OCI-M2 (cell line): ENCODE data around the gene ENTPD6.
"Not testable (repeated sequence)": the region's sequence is repeated elsewhere in the genome, so short reads cannot be mapped to it uniquely, and the experiment has no call there.

Experiments used
- DNase-seq: peaks from one replicate; lab custom pipeline; 2025; ENCODE audit not compliant: unreplicated experiment; lab: John Stamatoyannopoulos, UW

ENTPD6 gene

DNA sequence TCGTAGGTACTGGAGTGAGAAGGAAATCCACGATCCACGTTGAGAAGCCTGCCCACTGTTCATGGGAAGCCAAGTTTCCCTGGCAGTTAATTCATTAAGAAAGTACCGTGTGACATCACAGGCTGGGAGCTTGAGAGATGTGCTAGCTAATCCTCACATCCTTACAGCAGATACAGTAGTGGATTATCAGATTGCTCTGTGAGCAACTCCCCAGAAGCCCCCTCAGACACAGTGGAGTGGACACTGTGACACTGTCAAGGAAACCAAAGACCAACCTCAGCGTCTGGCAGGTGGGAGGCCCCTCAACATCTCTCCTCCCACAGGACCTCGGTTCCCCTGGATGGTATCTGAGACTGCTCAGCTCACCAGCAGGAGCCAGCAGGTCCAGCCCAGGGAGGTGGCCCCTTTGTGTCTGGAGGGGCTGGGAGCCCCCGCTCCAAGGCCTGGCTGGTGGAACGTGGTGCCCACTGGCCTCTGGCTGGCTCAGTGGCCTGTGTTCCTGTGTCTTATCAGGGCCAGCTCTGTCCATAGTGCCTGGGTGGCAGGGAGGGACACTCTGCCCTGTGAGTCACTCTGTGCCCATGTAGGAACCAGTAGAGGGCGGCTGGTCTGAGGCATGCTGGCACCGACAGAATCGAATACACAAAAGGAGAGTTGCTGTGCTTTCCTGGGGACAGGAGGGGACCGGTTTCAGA, 59.6 kb downstream of the ENTPD6 start:
- DNase-seq: no peak

DNA sequence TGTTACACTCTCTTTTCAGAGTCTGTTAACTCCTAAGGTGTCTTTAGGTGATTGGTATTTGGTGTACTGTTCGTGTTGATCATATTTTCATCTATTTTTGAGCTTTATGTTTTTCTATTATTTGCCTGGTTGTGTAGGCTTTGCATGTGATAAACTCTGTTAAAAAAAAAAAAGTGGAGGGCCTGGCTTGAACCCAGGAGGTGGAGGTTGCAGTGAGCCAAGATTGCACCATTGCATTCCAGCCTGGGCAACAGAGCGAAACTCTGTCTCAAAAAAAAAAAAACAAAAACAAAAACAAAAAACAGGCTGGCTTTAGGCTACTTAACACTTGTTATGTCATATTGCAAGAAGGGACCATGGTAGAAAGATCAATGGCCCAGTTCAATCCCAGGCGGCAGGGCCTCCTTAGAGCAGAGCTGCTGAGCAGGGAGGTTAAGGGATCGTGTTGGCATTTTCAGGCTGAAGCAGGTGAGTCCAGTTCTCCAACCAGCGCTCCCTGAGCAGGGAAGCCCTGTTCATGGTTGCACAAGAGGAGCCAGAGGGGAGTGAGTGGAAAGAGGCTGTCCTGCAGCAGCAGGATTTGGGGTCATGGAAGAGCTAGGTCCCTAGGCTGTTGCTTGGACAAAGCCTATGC, 60.8 kb downstream of the ENTPD6 start:
- no peak for DNase-seq

DNA sequence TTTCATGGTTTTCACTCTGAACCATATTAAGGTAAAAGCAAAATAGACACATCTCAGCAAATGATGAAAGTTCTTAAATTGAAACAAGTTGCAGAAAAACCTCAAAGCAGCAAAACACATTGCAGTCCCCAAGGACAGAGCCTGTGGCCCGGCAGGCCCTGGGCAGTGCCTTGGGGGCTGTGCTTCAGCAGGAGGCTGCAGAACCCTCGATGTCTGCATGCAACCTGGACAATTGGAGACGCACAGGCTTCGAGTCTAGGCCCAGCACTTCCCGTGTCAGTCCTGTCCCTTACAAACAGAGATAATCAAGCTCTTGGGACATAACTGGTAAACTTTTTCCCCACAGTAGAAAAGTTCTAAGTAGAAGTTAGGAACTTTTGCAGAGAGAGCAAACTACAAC, 61.6 kb downstream of the ENTPD6 start:
- no peak for DNase-seq

- DNase-seq: no peak
Measured at GRCh38 chr20:25257756-25258475, 62.4 kb downstream of the ENTPD6 start.

DNA sequence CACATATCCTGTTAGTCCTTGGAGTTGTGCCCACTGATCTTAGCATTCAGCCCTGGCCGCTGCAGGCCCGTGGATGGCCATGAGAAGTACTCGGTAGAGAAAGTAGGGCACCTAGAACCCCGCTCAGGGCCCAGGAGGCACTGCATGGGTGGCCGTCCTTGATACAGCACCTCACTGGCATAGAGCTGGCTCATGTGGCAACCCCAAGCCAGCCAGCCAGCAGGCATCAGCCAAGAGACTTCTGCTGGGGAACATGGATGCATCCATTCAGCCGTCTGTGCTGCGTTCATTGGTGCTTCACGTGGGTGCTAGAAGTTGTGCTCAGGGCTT, 62.9 kb downstream of the ENTPD6 start:
- DNase-seq: no peak

- no peak for DNase-seq
Measured at GRCh38 chr20:25258828-25259227, 63.3 kb downstream of the ENTPD6 start.

DNA sequence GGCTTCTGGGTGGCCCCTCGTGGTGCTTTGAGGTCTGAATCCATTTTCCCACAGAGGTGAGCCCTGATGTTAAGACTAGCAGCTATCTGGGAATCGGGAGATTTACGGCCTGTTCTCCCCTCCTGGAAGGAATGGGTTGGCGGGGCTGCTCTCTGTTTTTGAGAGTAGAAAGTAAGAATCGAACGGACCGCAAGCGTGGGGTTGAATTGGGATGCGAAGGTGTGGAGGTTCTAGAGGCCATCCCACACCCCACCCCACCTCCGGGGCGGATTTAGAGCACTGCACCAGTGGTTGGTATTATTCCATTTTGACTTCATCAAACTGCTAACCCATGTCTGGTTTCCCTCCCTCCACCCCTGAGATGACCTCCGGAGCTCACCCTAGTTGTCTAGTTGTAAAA, 63.8 kb downstream of the ENTPD6 start:
- DNase-seq: no peak

- DNase-seq: no peak
Measured at GRCh38 chr20:25259788-25260254, 64.3 kb downstream of the ENTPD6 start.

- DNase-seq: not testable (repeated sequence)
Measured at GRCh38 chr20:25260770-25261437, 65.4 kb downstream of the ENTPD6 start.

DNA sequence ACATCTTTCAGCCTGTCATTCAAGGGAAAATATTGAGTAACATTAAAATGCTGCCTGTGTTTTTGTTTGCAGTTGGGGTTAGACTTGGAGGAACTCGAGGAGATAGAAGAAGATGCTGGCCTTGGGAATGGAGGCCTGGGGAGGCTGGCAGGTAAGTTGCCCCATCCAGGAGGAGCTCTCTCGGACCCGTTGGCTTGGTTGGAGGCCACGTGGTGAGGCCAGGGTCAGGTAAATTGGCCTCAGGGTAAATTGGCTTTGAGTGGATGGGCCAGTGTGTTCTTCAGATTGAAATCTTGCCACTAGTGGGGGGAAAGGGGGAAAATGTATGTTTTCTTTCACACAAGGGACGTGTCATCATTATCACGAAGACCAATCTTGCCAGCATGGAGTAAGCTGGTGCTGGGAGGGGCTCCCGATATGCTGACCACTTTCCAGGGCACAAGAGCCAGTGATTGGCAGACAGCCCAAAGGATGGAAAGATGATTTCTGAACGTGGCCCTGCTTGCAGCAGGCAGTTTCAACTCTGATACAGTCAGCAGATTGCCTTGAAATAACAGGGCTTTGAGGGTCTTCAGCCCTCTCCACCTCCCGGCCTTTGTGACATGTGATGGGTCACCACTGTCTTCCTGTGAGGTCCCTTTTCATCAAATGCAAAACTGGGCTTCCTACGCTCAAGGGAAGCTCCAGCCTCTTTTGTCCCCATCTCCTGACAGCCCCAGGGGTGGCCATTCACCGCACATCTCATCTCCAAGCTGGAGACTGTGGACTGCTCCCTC, 73.7 kb downstream of the ENTPD6 start:
- DNase-seq: no peak

DNA sequence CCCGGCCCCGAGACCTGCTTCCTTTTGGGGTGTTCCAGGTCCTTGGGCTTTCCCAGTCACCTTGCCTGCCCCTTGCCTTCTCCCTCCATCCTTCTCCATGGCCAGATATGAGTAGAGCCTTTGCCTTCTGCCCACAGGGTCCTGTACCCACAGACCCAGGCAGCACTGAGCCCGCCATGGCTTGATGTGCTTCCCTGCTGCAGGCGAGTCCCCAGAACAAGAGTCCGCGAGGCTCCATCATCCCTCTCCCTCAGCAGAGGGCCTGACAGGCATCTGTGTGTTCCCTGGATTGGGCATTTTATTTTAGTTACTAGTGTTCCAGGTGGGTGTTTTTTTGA, 74.3 kb downstream of the ENTPD6 start:
- no peak for DNase-seq

GRCh38 chr20:25270829-25271251, 75.3 kb downstream of the ENTPD6 start:
- DNase-seq: no peak

- no peak for DNase-seq
Measured at GRCh38 chr20:25271486-25272222, 76.1 kb downstream of the ENTPD6 start.

- no peak for DNase-seq
Measured at GRCh38 chr20:25272223-25273000, 76.9 kb downstream of the ENTPD6 start.

DNA sequence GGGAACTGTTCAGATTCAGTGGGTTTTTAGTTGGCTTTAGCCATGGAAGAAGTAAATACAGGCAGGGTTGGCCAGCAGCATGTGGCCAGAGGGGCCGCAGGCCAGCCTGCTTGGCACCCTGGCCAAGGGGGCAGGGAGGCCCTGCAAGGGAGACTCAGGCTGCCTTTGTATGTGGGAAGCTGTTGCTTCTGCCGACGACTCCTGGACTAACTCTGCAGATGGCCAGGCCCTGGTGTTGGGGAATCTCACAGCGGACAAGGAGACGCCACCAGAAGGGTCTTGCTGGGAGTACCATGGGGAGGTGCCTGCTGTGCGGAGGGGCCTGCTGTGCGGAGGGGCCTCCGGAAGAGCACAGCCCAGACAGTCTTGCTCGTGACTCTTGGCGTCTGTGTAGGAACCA, 77.5 kb downstream of the ENTPD6 start:
- DNase-seq: no peak

GRCh38 chr20:25273541-25274358, 78.2 kb downstream of the ENTPD6 start:
- no peak for DNase-seq

DNA sequence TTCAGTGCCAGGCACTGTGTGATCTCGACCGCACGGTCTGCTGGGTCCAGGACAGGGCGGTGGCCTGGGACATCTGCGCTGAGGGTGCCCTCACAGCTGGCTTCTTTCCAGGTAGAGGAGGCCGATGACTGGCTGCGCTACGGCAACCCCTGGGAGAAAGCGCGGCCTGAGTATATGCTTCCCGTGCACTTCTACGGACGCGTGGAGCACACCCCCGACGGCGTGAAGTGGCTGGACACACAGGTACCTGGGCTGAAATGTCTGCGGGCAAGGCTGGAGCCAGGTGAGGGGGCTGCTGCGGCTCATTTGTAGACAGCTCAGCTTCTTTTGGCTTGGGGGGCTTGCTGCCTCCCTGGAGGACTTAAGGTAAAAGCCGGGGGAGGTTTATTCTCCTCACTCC, 79.0 kb downstream of the ENTPD6 start:
- no peak for DNase-seq

- DNase-seq: no peak
Measured at GRCh38 chr20:25274891-25275812, 79.6 kb downstream of the ENTPD6 start.
